Trophoblast cell (in vitro differentiated cells and primary cell): ENCODE results near the gene CUTC.
"Not testable (repeated sequence)": the region's sequence is repeated elsewhere in the genome, so short reads cannot be mapped to it uniquely, and the experiment has no call there.

Experiments used
- DNase-seq, 2 donors: peaks; one replicate each; pipeline ENCODE4 v3.0.0-alpha.2; 2016
- H2AFZ ChIP-seq: 2 replicates; pipeline ENCODE4 v1.6.1; 2013; ENCODE audit warnings: low read length, moderate library complexity, mild to moderate bottlenecking; ENCODE audit not compliant: insufficient read depth, poor library complexity
- H2AK5ac ChIP-seq: 2 replicates; pipeline ENCODE4 v1.6.1; 2013; ENCODE audit warnings: mild to moderate bottlenecking, low read length
- H2BK120ac ChIP-seq: 2 replicates; pipeline ENCODE4 v1.6.1; 2013; ENCODE audit warnings: low read length, mild to moderate bottlenecking, moderate library complexity; ENCODE audit not compliant: insufficient read depth, poor library complexity
- H2BK12ac ChIP-seq: 2 replicates; pipeline ENCODE4 v1.6.1; 2013; ENCODE audit warnings: mild to moderate bottlenecking, low read length, moderate library complexity
- H2BK5ac ChIP-seq: 2 replicates; pipeline ENCODE4 v1.6.1; 2013; ENCODE audit warnings: low read length, low read depth, moderate library complexity, mild to moderate bottlenecking; ENCODE audit not compliant: poor library complexity
- H3K14ac ChIP-seq: 2 replicates; pipeline ENCODE4 v1.6.1; 2013; ENCODE audit warnings: mild to moderate bottlenecking, low read length
- H3K18ac ChIP-seq: 2 replicates; pipeline ENCODE4 v1.6.1; 2013; ENCODE audit warnings: mild to moderate bottlenecking, low read length
- H3K23ac ChIP-seq: 2 replicates; pipeline ENCODE4 v1.6.1; 2013; ENCODE audit warnings: low read length
- H3K27ac ChIP-seq: 2 replicates; pipeline ENCODE4 v1.5.1; 2013; ENCODE audit warnings: low read depth, mild to moderate bottlenecking, inconsistent platforms, low read length, moderate library complexity
- H3K27me3 ChIP-seq: 2 replicates; pipeline ENCODE4 v1.6.1; 2013; ENCODE audit warnings: inconsistent platforms, mild to moderate bottlenecking, low read length, moderate library complexity; ENCODE audit not compliant: insufficient read depth
- H3K36me3 ChIP-seq, 2 experiments: 1 replicate in 1 of 2; 2 replicates in 1 of 2; pipeline ENCODE4 v1.6.1; 2013; ENCODE audit warnings: low read length in 2 of 2, mild to moderate bottlenecking in 2 of 2, moderate library complexity in 1 of 2; ENCODE audit not compliant: insufficient read depth in 2 of 2, control insufficient read depth in 1 of 2
- H3K4ac ChIP-seq: 2 replicates; pipeline ENCODE4 v1.6.1; 2013; ENCODE audit warnings: low read depth, mild to moderate bottlenecking, low read length, moderate library complexity
- H3K4me1 ChIP-seq, 2 experiments: 1 replicate in 1 of 2; 2 replicates in 1 of 2; pipeline ENCODE4 v1.6.1; 2013; ENCODE audit warnings: low read length in 2 of 2, mild to moderate bottlenecking in 2 of 2, moderate library complexity in 1 of 2; ENCODE audit not compliant: insufficient read depth in 2 of 2, control insufficient read depth in 1 of 2
- H3K4me2 ChIP-seq: 2 replicates; pipeline ENCODE4 v1.6.1; 2013; ENCODE audit warnings: inconsistent platforms, mild to moderate bottlenecking, low read length, moderate library complexity
- H3K4me3 ChIP-seq: 2 replicates; pipeline ENCODE4 v1.5.1; 2013; ENCODE audit warnings: mild to moderate bottlenecking, low read depth, low read length, inconsistent platforms
- H3K79me1 ChIP-seq: one replicate; pipeline ENCODE4 v1.6.1; 2013; ENCODE audit warnings: low read length
- H3K79me2 ChIP-seq: 2 replicates; pipeline ENCODE4 v1.6.1; 2013; ENCODE audit warnings: low read length, mild to moderate bottlenecking; ENCODE audit not compliant: control insufficient read depth, insufficient read depth, poor library complexity
- H3K9ac ChIP-seq: 2 replicates; pipeline ENCODE4 v1.6.1; 2013; ENCODE audit warnings: mild to moderate bottlenecking, low read length
- H3K9me3 ChIP-seq: 2 replicates; pipeline ENCODE4 v1.6.1; 2013; ENCODE audit warnings: low read depth, mild to moderate bottlenecking, control low read depth, inconsistent platforms, low read length; ENCODE audit not compliant: insufficient read depth
- H4K12ac ChIP-seq: 2 replicates; pipeline ENCODE4 v1.6.1; 2013; ENCODE audit warnings: low read depth, mild to moderate bottlenecking, low read length, moderate library complexity
- H4K8ac ChIP-seq: 2 replicates; pipeline ENCODE4 v1.6.1; 2013; ENCODE audit warnings: low read depth, mild to moderate bottlenecking, low read length, moderate library complexity
- H4K91ac ChIP-seq: one replicate; pipeline ENCODE4 v1.6.1; 2013; ENCODE audit warnings: low read depth, mild to moderate bottlenecking, low read length, moderate library complexity
- WGBS: extraction: QIAGEN DNeasy Blood & Tissue Kit; methylation state at CpG from one replicate; pipeline ENCODE4 v1.1.7; 2013; ENCODE audit warnings: missing lambda C conversion rate; ENCODE audit not compliant: insufficient read length, insufficient coverage; ENCODE audit errors: extremely low coverage; 5-methylcytosine and 5-hydroxymethylcytosine counted together

Gene CUTC

GRCh38 chr10:99742701-99743100 is 10.7 kb downstream of the CUTC start:
- Histone ChIP-seq H3K27me3 (no peaks in the 10 kb centered on the region), H3K4me1 (no peaks in the 10 kb centered on the region), H3K18ac (no peak overlapping the region), H4K91ac (no peak overlapping the region), H3K36me3 (peaks cover 9 to 13% of the 10 kb centered on the region in 2 experiments), H4K12ac (no peak overlapping the region), H3K23ac (no peak overlapping the region), H2AK5ac (no peak overlapping the region), H4K8ac (no peak overlapping the region), H3K79me2 (no peaks in the 10 kb centered on the region), H3K4ac (no peak overlapping the region), H3K4me2 (no peak overlapping the region), H2AFZ (no peak overlapping the region), H2BK120ac (no peak overlapping the region), H3K14ac (no peak overlapping the region), H3K27ac (no peak overlapping the region), H3K79me1 (no peaks in the 10 kb centered on the region), H3K9ac (no peak overlapping the region), H2BK5ac (no peak overlapping the region), H2BK12ac (no peak overlapping the region), H3K4me3 (no peak overlapping the region), H3K9me3 (no peaks in the 10 kb centered on the region)
- no peak for DNase-seq
- no CpG with 5 or more reads among the region's 2 CpGs for WGBS

- no peaks in the 10 kb centered on the region for H3K79me1 ChIP-seq
- H3K4me2 ChIP-seq = no peak overlapping the region
- no peak overlapping the region for H2BK5ac ChIP-seq
- no peaks in the 10 kb centered on the region for H3K27me3 ChIP-seq
- H3K9me3 ChIP-seq = no peaks in the 10 kb centered on the region
- no peak overlapping the region for H2AK5ac ChIP-seq
- no peak overlapping the region for H3K14ac ChIP-seq
- H3K4me3 ChIP-seq = no peak overlapping the region
- no peak overlapping the region for H3K9ac ChIP-seq
- H2BK120ac ChIP-seq = no peak overlapping the region
- no peak overlapping the region for H3K23ac ChIP-seq
- H3K18ac ChIP-seq = no peak overlapping the region
- H2AFZ ChIP-seq = no peak overlapping the region
- no peaks in the 10 kb centered on the region for H3K79me2 ChIP-seq
- no peak overlapping the region for H4K12ac ChIP-seq
- no peak for DNase-seq
- no peak overlapping the region for H4K8ac ChIP-seq
- no peak overlapping the region for H4K91ac ChIP-seq
- no peak overlapping the region for H2BK12ac ChIP-seq
- H3K27ac ChIP-seq = no peak overlapping the region
- no CpG with 5 or more reads among the region's 3 CpGs for WGBS
- H3K4me1 ChIP-seq = no peaks in the 10 kb centered on the region
- peaks cover 9 to 13% of the 10 kb centered on the region in 2 experiments for H3K36me3 ChIP-seq
- no peak overlapping the region for H3K4ac ChIP-seq
Measured at GRCh38 chr10:99743841-99744240, 11.8 kb downstream of the CUTC start.

- H3K27ac ChIP-seq, H3K79me2 ChIP-seq, H4K8ac ChIP-seq, H4K91ac ChIP-seq, H3K27me3 ChIP-seq, DNase-seq, H2AK5ac ChIP-seq, H2BK120ac ChIP-seq, H3K79me1 ChIP-seq, H3K4me1 ChIP-seq, H3K4me2 ChIP-seq, H3K9ac ChIP-seq, H3K18ac ChIP-seq, H3K23ac ChIP-seq, H2AFZ ChIP-seq, H3K9me3 ChIP-seq, H3K4ac ChIP-seq, H4K12ac ChIP-seq, H2BK5ac ChIP-seq, H3K14ac ChIP-seq, H3K4me3 ChIP-seq, H2BK12ac ChIP-seq: not testable (repeated sequence)
- H3K36me3 ChIP-seq = peaks cover 9 to 13% of the 10 kb centered on the region in 2 experiments
- no CpG with 5 or more reads among the region's 2 CpGs for WGBS
Measured at GRCh38 chr10:99746166-99746565, 14.1 kb downstream of the CUTC start.

GRCh38 chr10:99748823-99749451 is 16.9 kb downstream of the CUTC start:
- no peak overlapping the region for H3K4me2 ChIP-seq
- no CpG with 5 or more reads among the region's 2 CpGs for WGBS
- H3K14ac ChIP-seq = no peak overlapping the region
- no peak overlapping the region for H3K18ac ChIP-seq
- no peak overlapping the region for H2BK5ac ChIP-seq
- DNase-seq = no peak
- no peaks in the 10 kb centered on the region for H3K79me1 ChIP-seq
- H3K9ac ChIP-seq = no peak overlapping the region
- no peak overlapping the region for H4K91ac ChIP-seq
- H3K23ac ChIP-seq = no peak overlapping the region
- H4K12ac ChIP-seq = no peak overlapping the region
- H4K8ac ChIP-seq = no peak overlapping the region
- no peak overlapping the region for H3K4ac ChIP-seq
- H2BK120ac ChIP-seq = no peak overlapping the region
- no peak overlapping the region for H2AFZ ChIP-seq
- H3K4me1 ChIP-seq = no peaks in the 10 kb centered on the region
- H3K27me3 ChIP-seq = no peaks in the 10 kb centered on the region
- peaks cover 9 to 14% of the 10 kb centered on the region in 2 experiments for H3K36me3 ChIP-seq
- no peaks in the 10 kb centered on the region for H3K79me2 ChIP-seq
- H3K9me3 ChIP-seq = no peaks in the 10 kb centered on the region
- no peak overlapping the region for H2BK12ac ChIP-seq
- H3K4me3 ChIP-seq = no peak overlapping the region
- H3K27ac ChIP-seq = no peak overlapping the region
- H2AK5ac ChIP-seq = no peak overlapping the region
